Hepatocyte (in vitro differentiated cells): Measurements from ENCODE around the gene ZNF79. TPM values are rescaled to one million over a fixed set of nuclear protein-coding genes. Genes with fewer than 3 reads are reported as not detected.

Experiments used
- DNase-seq: peaks from one replicate; pipeline ENCODE4 v3.0.0-alpha.2; 2016; ENCODE audit warnings: low spot score
- H2AFZ ChIP-seq: fragments of 200-600 bp; sonication (generic); 2 replicates; pipeline ENCODE4 v1.6.0; 2016; ENCODE audit warnings: antibody characterized with exemption, mild to moderate bottlenecking
- H3K27ac ChIP-seq: fragments of 200-600 bp; sonication (generic); 2 replicates; pipeline ENCODE4 v1.5.1; 2016; ENCODE audit warnings: mild to moderate bottlenecking
- H3K27me3 ChIP-seq: fragments of 200-600 bp; sonication (generic); 2 replicates; pipeline ENCODE4 v1.6.1; 2016
- H3K36me3 ChIP-seq: fragments of 200-600 bp; sonication (generic); replicated peaks from 2 replicates; pipeline ENCODE4 v1.5.1; 2016; ENCODE audit warnings: low read depth; ENCODE audit not compliant: insufficient read depth
- H3K4me1 ChIP-seq: fragments of 200-600 bp; sonication (generic); 2 replicates; pipeline ENCODE4 v1.5.1; 2016; ENCODE audit warnings: mild to moderate bottlenecking, moderate library complexity; ENCODE audit not compliant: insufficient read depth
- H3K4me2 ChIP-seq: fragments of 200-600 bp; sonication (generic); 2 replicates; pipeline ENCODE4 v1.6.0; 2016
- H3K4me3 ChIP-seq: fragments of 200-600 bp; sonication (generic); 2 replicates; pipeline ENCODE4 v1.5.1; 2016; ENCODE audit warnings: mild to moderate bottlenecking
- H3K79me2 ChIP-seq: fragments of 200-600 bp; sonication (generic); 2 replicates; pipeline ENCODE4 v1.6.0; 2017; ENCODE audit warnings: mild to moderate bottlenecking
- H3K9me2 ChIP-seq: fragments of 200-600 bp; sonication (generic); replicated peaks from 2 replicates; pipeline ENCODE4 v1.6.0; 2017; ENCODE audit warnings: mild to moderate bottlenecking; ENCODE audit not compliant: insufficient read depth
- H3K9me3 ChIP-seq: fragments of 200-600 bp; sonication (generic); 2 replicates; pipeline ENCODE4 v1.5.1; 2016; ENCODE audit warnings: low read depth, mild to moderate bottlenecking
- H4K20me1 ChIP-seq: fragments of 200-600 bp; sonication (generic); 2 replicates; pipeline ENCODE4 v1.6.0; 2016; ENCODE audit warnings: mild to moderate bottlenecking; ENCODE audit not compliant: insufficient read depth, poor library complexity, severe bottlenecking
- EZH2 ChIP-seq: fragments of 200-600 bp; sonication (generic); IDR thresholded peaks from 2 replicates; pipeline ENCODE4 v1.6.1; 2016; ENCODE audit warnings: antibody characterized with exemption, mild to moderate bottlenecking, borderline replicate concordance
- EZH2phosphoT487 ChIP-seq: fragments of 200-600 bp; sonication (generic); IDR thresholded peaks from one replicate; pipeline ENCODE4 v1.6.1; 2018; ENCODE audit warnings: antibody characterized with exemption, mild to moderate bottlenecking, low read depth, moderate library complexity; ENCODE audit not compliant: unreplicated experiment, severe bottlenecking
- WGBS: methylation state at CpG from one replicate; pipeline ENCODE4 v1.1.6; 2016; ENCODE audit warnings: low lambda C conversion rate; ENCODE audit errors: missing lambda C conversion rate; 5-methylcytosine and 5-hydroxymethylcytosine counted together
- polyA plus RNA-seq: library from polyadenylated mRNA; unstranded; fragments of >200 nt; fragmentation: Nextera tagmentation; extraction: Ambion mirVana; gene quantifications from 2 replicates; pipeline ENCODE4 v1.2.1, GENCODE V29; 2016
- total RNA-seq: library from RNA; depleted of rRNA; stranded (reverse); fragments of >200 nt; gene quantifications from 2 replicates; pipeline ENCODE4 v1.2.3, GENCODE V29; 2014
- TF ChIP-seq, protein P1 (sequence below): fragments of 200-600 bp; sonication (generic); IDR thresholded peaks from 2 replicates; pipeline ENCODE4 v1.5.1; 2016; ENCODE audit warnings: antibody characterized with exemption, mild to moderate bottlenecking; ENCODE audit not compliant: poor library complexity

ZNF79 gene
- total and polyA plus RNA-seq, 2 experiments from 2014 or later: 6.0 to 9.0 TPM

DNA sequence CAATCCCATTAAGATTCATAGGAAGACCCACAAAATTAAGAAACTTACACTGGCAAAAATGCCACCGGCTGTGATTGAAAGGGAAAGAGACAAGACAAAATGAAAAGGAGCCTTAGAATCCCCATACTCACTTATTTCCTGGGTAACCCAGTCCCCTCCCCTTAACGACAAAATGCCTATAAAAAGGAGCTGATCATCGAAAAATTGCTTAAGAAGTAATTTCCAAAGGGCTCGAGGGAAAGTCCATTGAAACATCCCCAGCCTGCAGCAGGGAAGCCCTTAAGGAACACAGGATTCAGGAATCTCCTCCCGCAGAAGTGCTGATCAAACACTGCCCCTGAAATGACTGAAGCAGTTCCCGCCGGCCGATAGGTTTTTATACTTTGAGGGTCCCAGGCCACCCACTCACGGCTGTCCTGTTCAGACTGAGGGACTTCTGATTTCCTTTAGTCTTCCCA is 677 bp upstream of the ZNF79 start:
- Histone ChIP-seq H3K27me3 (no peaks in the 10 kb centered on the region), H3K9me3 (no peaks in the 10 kb centered on the region), H4K20me1 (no peaks in the 10 kb centered on the region), H2AFZ (peak overlapping the region; percentile 66), H3K79me2 (peaks cover 63% of the 10 kb centered on the region), H3K4me1 (peaks cover 22% of the 10 kb centered on the region), H3K4me3 (peak overlapping the region; percentile 50), H3K4me2 (peak overlapping the region; percentile 94), H3K36me3 (no peaks in the 10 kb centered on the region), H3K9me2 (no peaks in the 10 kb centered on the region), H3K27ac (peak overlapping the region; percentile 90)
- 4% methylated on average over 9 of the region's 9 CpGs for WGBS
- TF ChIP-seq EZH2: no peak
- no peak for TF ChIP-seq EZH2phosphoT487
- TF ChIP-seq, protein P1, sequence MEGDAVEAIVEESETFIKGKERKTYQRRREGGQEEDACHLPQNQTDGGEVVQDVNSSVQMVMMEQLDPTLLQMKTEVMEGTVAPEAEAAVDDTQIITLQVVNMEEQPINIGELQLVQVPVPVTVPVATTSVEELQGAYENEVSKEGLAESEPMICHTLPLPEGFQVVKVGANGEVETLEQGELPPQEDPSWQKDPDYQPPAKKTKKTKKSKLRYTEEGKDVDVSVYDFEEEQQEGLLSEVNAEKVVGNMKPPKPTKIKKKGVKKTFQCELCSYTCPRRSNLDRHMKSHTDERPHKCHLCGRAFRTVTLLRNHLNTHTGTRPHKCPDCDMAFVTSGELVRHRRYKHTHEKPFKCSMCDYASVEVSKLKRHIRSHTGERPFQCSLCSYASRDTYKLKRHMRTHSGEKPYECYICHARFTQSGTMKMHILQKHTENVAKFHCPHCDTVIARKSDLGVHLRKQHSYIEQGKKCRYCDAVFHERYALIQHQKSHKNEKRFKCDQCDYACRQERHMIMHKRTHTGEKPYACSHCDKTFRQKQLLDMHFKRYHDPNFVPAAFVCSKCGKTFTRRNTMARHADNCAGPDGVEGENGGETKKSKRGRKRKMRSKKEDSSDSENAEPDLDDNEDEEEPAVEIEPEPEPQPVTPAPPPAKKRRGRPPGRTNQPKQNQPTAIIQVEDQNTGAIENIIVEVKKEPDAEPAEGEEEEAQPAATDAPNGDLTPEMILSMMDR: no peak
- no peak for DNase-seq

DNA sequence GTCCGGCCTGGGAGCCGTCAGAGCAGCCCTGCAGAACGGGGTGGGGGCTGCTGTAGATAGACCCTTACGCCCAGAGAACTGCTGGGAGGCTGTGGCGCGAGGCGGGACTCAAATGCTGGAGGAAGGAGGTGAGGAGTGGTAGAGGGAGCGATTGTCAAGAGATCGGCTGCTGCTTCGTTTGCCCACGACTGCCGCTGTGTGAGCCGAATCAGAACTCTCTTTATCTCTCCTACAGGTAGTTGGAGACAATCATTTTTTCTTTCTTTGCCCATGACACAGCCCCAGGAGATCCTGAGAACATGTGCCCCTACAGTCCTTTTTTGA is 456 bp downstream of the ZNF79 start:
- H3K27ac ChIP-seq: peak overlapping the region; percentile 90
- peaks cover 71% of the 10 kb centered on the region for H3K79me2 ChIP-seq
- H3K4me1 ChIP-seq: peaks cover 22% of the 10 kb centered on the region
- no peaks in the 10 kb centered on the region for H3K9me3 ChIP-seq
- H3K36me3 ChIP-seq: no peaks in the 10 kb centered on the region
- DNase-seq: peak; percentile 50
- no peaks in the 10 kb centered on the region for H3K9me2 ChIP-seq
- H3K4me3 ChIP-seq: peak overlapping the region; percentile 50
- TF ChIP-seq EZH2phosphoT487 (no peak), EZH2 (no peak)
- TF ChIP-seq, protein P1: no peak
- WGBS: under 1% methylated on average over 13 of the region's 13 CpGs
- peak overlapping the region; percentile 44 for H2AFZ ChIP-seq
- H4K20me1 ChIP-seq: no peaks in the 10 kb centered on the region
- H3K4me2 ChIP-seq: peak overlapping the region; percentile 94
- H3K27me3 ChIP-seq: no peaks in the 10 kb centered on the region

DNA sequence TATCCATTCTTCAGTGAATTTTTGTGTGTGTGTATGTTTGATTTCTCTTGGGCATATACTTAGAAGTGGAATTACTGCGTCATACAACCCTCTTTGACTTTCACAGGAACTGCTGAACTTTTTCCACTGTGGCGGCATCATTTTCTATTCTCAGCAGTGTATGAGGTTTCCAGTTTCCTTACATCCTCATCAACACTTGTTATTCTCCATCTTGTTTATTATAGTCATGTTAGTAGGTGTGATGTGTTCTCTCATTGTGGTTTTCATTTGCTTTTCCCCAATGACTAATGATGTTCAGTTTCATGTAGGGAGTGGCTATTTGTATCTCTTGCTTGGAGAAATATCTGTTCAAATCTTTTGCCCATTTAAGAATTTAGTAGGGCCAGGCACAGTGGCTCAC is 2.6 kb downstream of the ZNF79 start:
- H3K4me2 ChIP-seq: no peak overlapping the region
- no peak for DNase-seq

More for the DNA sequence above, 2.6 kb downstream of the ZNF79 start:
- Histone ChIP-seq H3K27ac (no peak overlapping the region), H3K4me3 (no peak overlapping the region), H3K36me3 (no peaks in the 10 kb centered on the region), H4K20me1 (no peaks in the 10 kb centered on the region), H3K9me3 (no peaks in the 10 kb centered on the region), H3K9me2 (no peaks in the 10 kb centered on the region), H3K4me1 (peaks cover 22% of the 10 kb centered on the region), H3K79me2 (peaks cover 71% of the 10 kb centered on the region), H3K27me3 (no peaks in the 10 kb centered on the region), H2AFZ (no peak overlapping the region)
- WGBS: 98% methylated on average over 2 of the region's 2 CpGs
- no peak for TF ChIP-seq EZH2
- TF ChIP-seq, protein P1: no peak
